ENCODE measurements around the gene CDH18. TPM values are rescaled to one million over a fixed set of nuclear protein-coding genes. Genes with fewer than 3 reads are reported as not detected.

CDH18 gene
- total RNA-seq, 3 donors from 2014 or later, result 0.76 TPM; not detected in 2

DNA sequence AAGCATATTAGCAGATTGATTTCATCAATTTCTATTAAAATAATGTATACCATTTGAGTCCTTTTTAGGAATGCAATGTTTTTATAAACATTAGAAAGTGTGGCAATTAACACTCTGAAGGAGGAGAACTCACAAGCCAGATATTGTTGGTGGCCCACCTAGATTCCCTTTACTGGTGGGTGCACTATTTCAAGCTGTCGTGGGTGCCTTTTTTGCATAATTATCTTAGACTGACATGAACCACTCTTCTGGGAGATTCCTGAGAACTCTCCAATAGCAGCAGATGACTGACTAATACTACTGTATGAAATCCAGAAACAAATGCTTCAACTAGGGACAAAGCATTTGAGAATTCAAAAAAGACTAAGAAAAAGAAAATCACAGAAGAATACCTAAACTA lies 526.0 kb downstream of the CDH18 start:
- no peaks in the 10 kb centered on the region for H3K4me1 ChIP-seq (ENCODE audit: low read depth)
- intact Hi-C loops (cut with DNase I, micrococcal nuclease), result no loop called here
- no peak overlapping the region for H3K4me3 ChIP-seq
- DNase-seq, result no peak
- TF ChIP-seq, protein P1, sequence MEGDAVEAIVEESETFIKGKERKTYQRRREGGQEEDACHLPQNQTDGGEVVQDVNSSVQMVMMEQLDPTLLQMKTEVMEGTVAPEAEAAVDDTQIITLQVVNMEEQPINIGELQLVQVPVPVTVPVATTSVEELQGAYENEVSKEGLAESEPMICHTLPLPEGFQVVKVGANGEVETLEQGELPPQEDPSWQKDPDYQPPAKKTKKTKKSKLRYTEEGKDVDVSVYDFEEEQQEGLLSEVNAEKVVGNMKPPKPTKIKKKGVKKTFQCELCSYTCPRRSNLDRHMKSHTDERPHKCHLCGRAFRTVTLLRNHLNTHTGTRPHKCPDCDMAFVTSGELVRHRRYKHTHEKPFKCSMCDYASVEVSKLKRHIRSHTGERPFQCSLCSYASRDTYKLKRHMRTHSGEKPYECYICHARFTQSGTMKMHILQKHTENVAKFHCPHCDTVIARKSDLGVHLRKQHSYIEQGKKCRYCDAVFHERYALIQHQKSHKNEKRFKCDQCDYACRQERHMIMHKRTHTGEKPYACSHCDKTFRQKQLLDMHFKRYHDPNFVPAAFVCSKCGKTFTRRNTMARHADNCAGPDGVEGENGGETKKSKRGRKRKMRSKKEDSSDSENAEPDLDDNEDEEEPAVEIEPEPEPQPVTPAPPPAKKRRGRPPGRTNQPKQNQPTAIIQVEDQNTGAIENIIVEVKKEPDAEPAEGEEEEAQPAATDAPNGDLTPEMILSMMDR (IDR thresholded peaks at IDR 0.05), result no peak
- ATAC-seq, result no peak
- peaks cover 17% of the 10 kb centered on the region for H3K9me3 ChIP-seq
- H3K36me3 ChIP-seq (ENCODE audit: low read depth), result no peaks in the 10 kb centered on the region

DNA sequence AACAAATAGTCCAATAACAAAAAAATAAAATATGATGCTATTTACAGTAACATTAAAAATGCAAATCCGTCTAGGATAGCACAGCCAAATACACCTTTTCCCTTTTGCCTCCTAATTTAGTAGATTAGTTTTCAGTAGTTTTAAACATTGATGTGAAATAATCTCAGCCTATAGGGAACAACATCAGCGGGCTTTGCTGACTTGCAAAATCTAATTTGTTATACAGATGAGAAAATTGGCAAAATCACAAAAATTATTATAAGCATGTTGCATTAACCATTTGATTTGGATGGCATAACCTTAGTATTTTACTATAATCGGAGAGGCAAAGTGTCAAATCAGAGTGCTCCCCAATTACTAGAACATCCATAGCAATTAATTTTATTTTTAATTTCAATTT lies 563.5 kb downstream of the CDH18 start:
- Histone ChIP-seq H3K4me3 (no peak overlapping the region), H3K36me3 (ENCODE audit: low read depth) (no peaks in the 10 kb centered on the region), H3K4me1 (ENCODE audit: low read depth) (no peaks in the 10 kb centered on the region), H3K9me3 (peaks cover 11% of the 10 kb centered on the region)
- TF ChIP-seq, protein P1 (IDR thresholded peaks at IDR 0.05), result no peak
- intact Hi-C loops (cut with DNase I, micrococcal nuclease), result no loop called here
- no peak for ATAC-seq
- DNase-seq, result no peak
